Hippocampal formation (tissue), 2 donors: ENCODE measurements around the gene DNAJB6.

Experiments
- DNase-seq, 2 donors: peaks; one replicate each; lab custom pipeline; 2025; lab: John Stamatoyannopoulos, UW

Gene DNAJB6

GRCh38 chr7:157428554-157428945 lies 91.7 kb downstream of the DNAJB6 start:
- no peak for DNase-seq

GRCh38 chr7:157429001-157429679 lies 92.3 kb downstream of the DNAJB6 start:
- DNase-seq: no peak

- no peak for DNase-seq
Measured at GRCh38 chr7:157429680-157430224, 92.9 kb downstream of the DNAJB6 start.

GRCh38 chr7:157430721-157431120 lies 93.9 kb downstream of the DNAJB6 start:
- DNase-seq: no peak

GRCh38 chr7:157431173-157431950 lies 94.6 kb downstream of the DNAJB6 start:
- DNase-seq: no peak

GRCh38 chr7:157431951-157432540 lies 95.2 kb downstream of the DNAJB6 start:
- DNase-seq: no peak

- no peak for DNase-seq
Measured at GRCh38 chr7:157432541-157432956, 95.7 kb downstream of the DNAJB6 start.

- DNase-seq: no peak
Measured at GRCh38 chr7:157432957-157433576, 96.3 kb downstream of the DNAJB6 start.

- no peak for DNase-seq
Measured at GRCh38 chr7:157433628-157434027, 96.8 kb downstream of the DNAJB6 start.

GRCh38 chr7:157434231-157434630 lies 97.4 kb downstream of the DNAJB6 start:
- no peak for DNase-seq

- DNase-seq: no peak
Measured at GRCh38 chr7:157434701-157435100, 97.9 kb downstream of the DNAJB6 start.

- DNase-seq: no peak
Measured at GRCh38 chr7:157436076-157436475, 99.3 kb downstream of the DNAJB6 start.

- DNase-seq: no peak
Measured at GRCh38 chr7:157436763-157437480, 100.1 kb downstream of the DNAJB6 start.

- no peak for DNase-seq
Measured at GRCh38 chr7:157437519-157438061, 100.8 kb downstream of the DNAJB6 start.

- no peak for DNase-seq
Measured at GRCh38 chr7:157438121-157439025, 101.6 kb downstream of the DNAJB6 start.

GRCh38 chr7:157439149-157439548 lies 102.3 kb downstream of the DNAJB6 start:
- DNase-seq: no peak

GRCh38 chr7:157439761-157440160 lies 103.0 kb downstream of the DNAJB6 start:
- DNase-seq: no peak

- no peak for DNase-seq
Measured at GRCh38 chr7:157440346-157441022, 103.7 kb downstream of the DNAJB6 start.

GRCh38 chr7:157441023-157441399 lies 104.2 kb downstream of the DNAJB6 start:
- DNase-seq: no peak

- DNase-seq: no peak
Measured at GRCh38 chr7:157442456-157442855, 105.7 kb downstream of the DNAJB6 start.
